ENCODE data around the gene ZBTB11. TPM values are rescaled to one million over a fixed set of nuclear protein-coding genes. Genes with fewer than 3 reads are reported as not detected.

Gene ZBTB11
- total and polyA plus RNA-seq, 2 of the 13 experiments (the other 11 are each of a cell fraction or from before 2014, with no cell fraction given): 5.9 to 18.1 TPM

- TF ChIP-seq, protein P1, sequence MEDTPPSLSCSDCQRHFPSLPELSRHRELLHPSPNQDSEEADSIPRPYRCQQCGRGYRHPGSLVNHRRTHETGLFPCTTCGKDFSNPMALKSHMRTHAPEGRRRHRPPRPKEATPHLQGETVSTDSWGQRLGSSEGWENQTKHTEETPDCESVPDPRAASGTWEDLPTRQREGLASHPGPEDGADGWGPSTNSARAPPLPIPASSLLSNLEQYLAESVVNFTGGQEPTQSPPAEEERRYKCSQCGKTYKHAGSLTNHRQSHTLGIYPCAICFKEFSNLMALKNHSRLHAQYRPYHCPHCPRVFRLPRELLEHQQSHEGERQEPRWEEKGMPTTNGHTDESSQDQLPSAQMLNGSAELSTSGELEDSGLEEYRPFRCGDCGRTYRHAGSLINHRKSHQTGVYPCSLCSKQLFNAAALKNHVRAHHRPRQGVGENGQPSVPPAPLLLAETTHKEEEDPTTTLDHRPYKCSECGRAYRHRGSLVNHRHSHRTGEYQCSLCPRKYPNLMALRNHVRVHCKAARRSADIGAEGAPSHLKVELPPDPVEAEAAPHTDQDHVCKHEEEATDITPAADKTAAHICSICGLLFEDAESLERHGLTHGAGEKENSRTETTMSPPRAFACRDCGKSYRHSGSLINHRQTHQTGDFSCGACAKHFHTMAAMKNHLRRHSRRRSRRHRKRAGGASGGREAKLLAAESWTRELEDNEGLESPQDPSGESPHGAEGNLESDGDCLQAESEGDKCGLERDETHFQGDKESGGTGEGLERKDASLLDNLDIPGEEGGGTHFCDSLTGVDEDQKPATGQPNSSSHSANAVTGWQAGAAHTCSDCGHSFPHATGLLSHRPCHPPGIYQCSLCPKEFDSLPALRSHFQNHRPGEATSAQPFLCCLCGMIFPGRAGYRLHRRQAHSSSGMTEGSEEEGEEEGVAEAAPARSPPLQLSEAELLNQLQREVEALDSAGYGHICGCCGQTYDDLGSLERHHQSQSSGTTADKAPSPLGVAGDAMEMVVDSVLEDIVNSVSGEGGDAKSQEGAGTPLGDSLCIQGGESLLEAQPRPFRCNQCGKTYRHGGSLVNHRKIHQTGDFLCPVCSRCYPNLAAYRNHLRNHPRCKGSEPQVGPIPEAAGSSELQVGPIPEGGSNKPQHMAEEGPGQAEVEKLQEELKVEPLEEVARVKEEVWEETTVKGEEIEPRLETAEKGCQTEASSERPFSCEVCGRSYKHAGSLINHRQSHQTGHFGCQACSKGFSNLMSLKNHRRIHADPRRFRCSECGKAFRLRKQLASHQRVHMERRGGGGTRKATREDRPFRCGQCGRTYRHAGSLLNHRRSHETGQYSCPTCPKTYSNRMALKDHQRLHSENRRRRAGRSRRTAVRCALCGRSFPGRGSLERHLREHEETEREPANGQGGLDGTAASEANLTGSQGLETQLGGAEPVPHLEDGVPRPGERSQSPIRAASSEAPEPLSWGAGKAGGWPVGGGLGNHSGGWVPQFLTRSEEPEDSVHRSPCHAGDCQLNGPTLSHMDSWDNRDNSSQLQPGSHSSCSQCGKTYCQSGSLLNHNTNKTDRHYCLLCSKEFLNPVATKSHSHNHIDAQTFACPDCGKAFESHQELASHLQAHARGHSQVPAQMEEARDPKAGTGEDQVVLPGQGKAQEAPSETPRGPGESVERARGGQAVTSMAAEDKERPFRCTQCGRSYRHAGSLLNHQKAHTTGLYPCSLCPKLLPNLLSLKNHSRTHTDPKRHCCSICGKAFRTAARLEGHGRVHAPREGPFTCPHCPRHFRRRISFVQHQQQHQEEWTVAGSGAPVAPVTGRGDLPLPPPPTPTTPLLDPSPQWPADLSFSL (CRISPR knock-in tag; IDR thresholded peaks at IDR 0.05): no peak
- no peak for TF ChIP-seq ZSCAN25 (CRISPR knock-in tag; IDR thresholded peaks at IDR 0.05)
- no peak for TF ChIP-seq ZBTB42 (CRISPR knock-in tag; IDR thresholded peaks at IDR 0.05)
- no peak for TF ChIP-seq ZBTB26 (CRISPR knock-in tag; IDR thresholded peaks at IDR 0.05; ENCODE audit: borderline replicate concordance)
- no peak for TF ChIP-seq ZNF678 (CRISPR knock-in tag; IDR thresholded peaks at IDR 0.05)
- TF ChIP-seq CEBPG (CRISPR knock-in tag; IDR thresholded peaks at IDR 0.05): no peak
- no peak for TF ChIP-seq NAIF1 (CRISPR knock-in tag; IDR thresholded peaks at IDR 0.05; ENCODE audit: borderline replicate concordance)
- peak; percentile 49; the same call in 1 of the 2 replicates for TF ChIP-seq POLR2G (IDR thresholded peaks at IDR 0.05; ENCODE audit: low read depth, low read length)
- TF ChIP-seq, protein P2, sequence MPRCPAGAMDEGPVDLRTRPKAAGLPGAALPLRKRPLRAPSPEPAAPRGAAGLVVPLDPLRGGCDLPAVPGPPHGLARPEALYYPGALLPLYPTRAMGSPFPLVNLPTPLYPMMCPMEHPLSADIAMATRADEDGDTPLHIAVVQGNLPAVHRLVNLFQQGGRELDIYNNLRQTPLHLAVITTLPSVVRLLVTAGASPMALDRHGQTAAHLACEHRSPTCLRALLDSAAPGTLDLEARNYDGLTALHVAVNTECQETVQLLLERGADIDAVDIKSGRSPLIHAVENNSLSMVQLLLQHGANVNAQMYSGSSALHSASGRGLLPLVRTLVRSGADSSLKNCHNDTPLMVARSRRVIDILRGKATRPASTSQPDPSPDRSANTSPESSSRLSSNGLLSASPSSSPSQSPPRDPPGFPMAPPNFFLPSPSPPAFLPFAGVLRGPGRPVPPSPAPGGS (CRISPR knock-in tag; IDR thresholded peaks at IDR 0.05): no peak
- peak; percentile 85 for TF ChIP-seq MEF2D (CRISPR knock-in tag; IDR thresholded peaks at IDR 0.05)
- TF ChIP-seq ZMYM3 (CRISPR knock-in tag; IDR thresholded peaks at IDR 0.05): no peak
- no peak for TF ChIP-seq EZH2 (conservative IDR thresholded peaks at IDR 0.05; ENCODE audit: low read depth, low read length)
- TF ChIP-seq BORCS8-MEF2B (CRISPR knock-in tag; IDR thresholded peaks at IDR 0.05): 0 out of 2 replicates have a peak, but pooled peaks have one; percentile 19
- no peak for TF ChIP-seq ZNF496 (CRISPR knock-in tag; IDR thresholded peaks at IDR 0.05; ENCODE audit: insufficient replicate concordance)
- no peak for TF ChIP-seq ZFP37 (CRISPR knock-in tag; IDR thresholded peaks at IDR 0.05; ENCODE audit: borderline replicate concordance)
- TF ChIP-seq ZNF839 (CRISPR knock-in tag; IDR thresholded peaks at IDR 0.05; ENCODE audit: borderline replicate concordance): no peak
- TF ChIP-seq ZC3H4 (CRISPR knock-in tag; IDR thresholded peaks at IDR 0.05; ENCODE audit: borderline replicate concordance): no peak
Observed at GRCh38 chr3:101724329-101725193, 47.6 kb upstream of the ZBTB11 start, which contains the start of gene CEP97 (continued).

Measured in HepG2 (cell line).